Body of pancreas (tissue), 4 donors: ENCODE measurements around the gene CLASP1. TPM values are rescaled to one million over a fixed set of nuclear protein-coding genes. Genes with fewer than 3 reads are reported as not detected.
"Not testable (repeated sequence)": the region's sequence is repeated elsewhere in the genome, so short reads cannot be mapped to it uniquely, and the experiment has no call there.

ENCODE experiments used
- ATAC-seq: fragments of 150-250 bp; one replicate; pipeline ENCODE4 v1.9.1; 2016
- DNase-seq, 4 donors: peaks; one replicate each; pipeline ENCODE4 v3.0.0-alpha.2; 2019
- H3K27ac ChIP-seq, 4 donors: fragments of 200-600 bp; sonication (generic); 1 replicate in 3 of 4; 2 replicates in 1 of 4; pipeline versions ENCODE4 v1.5.1 to v1.6.1; 2016 to 2019; ENCODE audit warnings: mild to moderate bottlenecking in 1 of 4, mixed read lengths in 1 of 4, moderate library complexity in 1 of 4
- H3K27me3 ChIP-seq, 2 donors: fragments of 200-600 bp; sonication (generic); one replicate each; pipeline ENCODE4 v1.6.0; 2016; ENCODE audit warnings: mild to moderate bottlenecking in 1 of 2
- H3K36me3 ChIP-seq, 2 donors: fragments of 200-600 bp; sonication (generic); replicated peaks in 1 of 2; 2 replicates each; pipeline ENCODE4 v1.5.1; 2016; ENCODE audit warnings: low read depth in 2 of 2; ENCODE audit not compliant: insufficient read depth in 1 of 2
- H3K4me1 ChIP-seq: fragments of 200-600 bp; sonication (generic); one replicate; pipeline ENCODE4 v1.6.0; 2016
- H3K4me3 ChIP-seq, 2 donors: fragments of 200-600 bp; sonication (generic); 1 replicate in 1 of 2; 2 replicates in 1 of 2; pipeline ENCODE4 v1.5.1; 2016 to 2019
- H3K9me3 ChIP-seq, 3 donors: fragments of 200-600 bp; sonication (generic); 1 replicate in 2 of 3; 2 replicates in 1 of 3; pipeline ENCODE4 v1.5.1; 2016
- CTCF ChIP-seq, 7 experiments: fragments of 450-650 bp in 4 of 7; fragments of 200-600 bp in 3 of 7; sonication (generic) in 3 of 7; IDR thresholded peaks; one replicate each; pipeline ENCODE4 v1.5.1; 2016 to 2019; ENCODE audit warnings: antibody characterized with exemption in 7 of 7
- POLR2A ChIP-seq, 3 donors: fragments of 450-650 bp; IDR thresholded peaks; one replicate each; pipeline ENCODE4 v1.6.1; 2016; ENCODE audit warnings: antibody characterized with exemption in 3 of 3, mild to moderate bottlenecking in 2 of 3
- WGBS, 2 donors: methylation state at CpG; one replicate each; pipeline ENCODE4 v1.1.5; 2017; 5-methylcytosine and 5-hydroxymethylcytosine counted together
- intact Hi-C: fragments of 100-400 bp; cut with DNase I; formaldehyde crosslinking; loops from one replicate; pipeline ENCODE4 v1.15.1; 2023
- total RNA-seq, 2 donors: library from RNA; depleted of rRNA; stranded (reverse); fragments of >200 nt; gene quantifications; one replicate each; pipeline ENCODE4 v1.1.0, GENCODE V29; 2016

Gene CLASP1
- total RNA-seq, 2 donors from 2014 or later, result 28.5 to 44.2 TPM

- no peaks in the 10 kb centered on the region for H3K4me1 ChIP-seq
- no peaks in the 10 kb centered on the region for H3K27me3 ChIP-seq
- H3K27ac ChIP-seq, result no peak overlapping the region
- peaks cover 0 to 10% of the 10 kb centered on the region in 2 donors for H3K36me3 ChIP-seq
- TF ChIP-seq CTCF (IDR thresholded peaks at IDR 0.05) (no peak), POLR2A (IDR thresholded peaks at IDR 0.05) (no peak)
- ATAC-seq, result no peak
- no peak for DNase-seq
- intact Hi-C loops, result no loop called here
- H3K9me3 ChIP-seq, result no peaks in the 10 kb centered on the region
- H3K4me3 ChIP-seq, result no peak overlapping the region
- WGBS, 2 donors, result 91 to 94% methylated on average over 7 of the region's 7 CpGs
These were observed 194.6 kb downstream of the CLASP1 start for GRCh38 chr2:121454549-121455090.

GRCh38 chr2:121451398-121451797, 197.9 kb downstream of the CLASP1 start:
- WGBS, 2 donors, result 82 to 86% methylated on average over 4 of the region's 4 CpGs
- TF ChIP-seq POLR2A (IDR thresholded peaks at IDR 0.05) (no peak), CTCF (IDR thresholded peaks at IDR 0.05) (no peak)
- Histone ChIP-seq H3K36me3 (peaks cover 16 to 28% of the 10 kb centered on the region in 2 donors), H3K4me1 (no peaks in the 10 kb centered on the region), H3K27me3 (no peaks in the 10 kb centered on the region), H3K9me3 (no peaks in the 10 kb centered on the region), H3K27ac (no peak overlapping the region), H3K4me3 (no peak overlapping the region)
- ATAC-seq, result no peak
- DNase-seq, result no peak
- intact Hi-C loops, result no loop called here

GRCh38 chr2:121450301-121450700, 199.0 kb downstream of the CLASP1 start:
- no peaks in the 10 kb centered on the region for H3K9me3 ChIP-seq
- ATAC-seq (no peak), DNase-seq (no peak)
- intact Hi-C loops, result no loop called here
- 80 to 87% methylated on average over 4 of the region's 4 CpGs for WGBS, 2 donors
- H3K36me3 ChIP-seq, result peaks cover 16 to 28% of the 10 kb centered on the region in 2 donors
- no peak overlapping the region for H3K4me3 ChIP-seq
- H3K4me1 ChIP-seq, result no peaks in the 10 kb centered on the region
- TF ChIP-seq CTCF (IDR thresholded peaks at IDR 0.05) (no peak), POLR2A (IDR thresholded peaks at IDR 0.05) (no peak)
- H3K27ac ChIP-seq, result no peak overlapping the region
- H3K27me3 ChIP-seq, result no peaks in the 10 kb centered on the region

GRCh38 chr2:121446647-121447241, 202.5 kb downstream of the CLASP1 start:
- H3K36me3 ChIP-seq, result peaks cover 16 to 31% of the 10 kb centered on the region in 2 donors
- no peaks in the 10 kb centered on the region for H3K4me1 ChIP-seq
- TF ChIP-seq POLR2A (IDR thresholded peaks at IDR 0.05) (no peak), CTCF (IDR thresholded peaks at IDR 0.05) (no peak)
- intact Hi-C loops, result no loop called here
- no peak overlapping the region for H3K27ac ChIP-seq
- no peaks in the 10 kb centered on the region for H3K9me3 ChIP-seq
- ATAC-seq (no peak), DNase-seq (no peak)
- no peak overlapping the region for H3K4me3 ChIP-seq
- WGBS, 2 donors, result 85 to 90% methylated on average over 8 of the region's 8 CpGs
- H3K27me3 ChIP-seq, result no peaks in the 10 kb centered on the region

- no peaks in the 10 kb centered on the region for H3K9me3 ChIP-seq
- ATAC-seq, result no peak
- H3K4me1 ChIP-seq, result no peaks in the 10 kb centered on the region
- WGBS, 2 donors, result 92 to 95% methylated on average over 3 of the region's 3 CpGs
- no peak overlapping the region for H3K4me3 ChIP-seq
- H3K36me3 ChIP-seq, result peaks cover 13 to 17% of the 10 kb centered on the region in 2 donors
- no peak for TF ChIP-seq POLR2A (IDR thresholded peaks at IDR 0.05)
- TF ChIP-seq CTCF (IDR thresholded peaks at IDR 0.05), result no peak
- intact Hi-C loops, result no loop called here
- H3K27me3 ChIP-seq, result no peaks in the 10 kb centered on the region
- no peak overlapping the region for H3K27ac ChIP-seq
- DNase-seq, result no peak
These were observed 206.4 kb downstream of the CLASP1 start for GRCh38 chr2:121442889-121443288.

GRCh38 chr2:121438290-121438689, 211.0 kb downstream of the CLASP1 start:
- H3K27ac ChIP-seq, H3K4me1 ChIP-seq, intact Hi-C loops, H3K36me3 ChIP-seq, DNase-seq, ATAC-seq, H3K4me3 ChIP-seq, H3K9me3 ChIP-seq, H3K27me3 ChIP-seq: not testable (repeated sequence)
- 93% methylated on average over 1 of the region's 1 CpG for WGBS, 2 donors
